GM19099 (cell line): ENCODE measurements around the gene ATG10.

ENCODE experiments used
- POLR2A ChIP-seq: IDR thresholded peaks from 3 replicates; pipeline ENCODE4 v1.6.1; 2011; ENCODE audit warnings: low read depth; ENCODE audit not compliant: insufficient read length; ENCODE audit errors: extremely low read depth

ATG10 gene

DNA sequence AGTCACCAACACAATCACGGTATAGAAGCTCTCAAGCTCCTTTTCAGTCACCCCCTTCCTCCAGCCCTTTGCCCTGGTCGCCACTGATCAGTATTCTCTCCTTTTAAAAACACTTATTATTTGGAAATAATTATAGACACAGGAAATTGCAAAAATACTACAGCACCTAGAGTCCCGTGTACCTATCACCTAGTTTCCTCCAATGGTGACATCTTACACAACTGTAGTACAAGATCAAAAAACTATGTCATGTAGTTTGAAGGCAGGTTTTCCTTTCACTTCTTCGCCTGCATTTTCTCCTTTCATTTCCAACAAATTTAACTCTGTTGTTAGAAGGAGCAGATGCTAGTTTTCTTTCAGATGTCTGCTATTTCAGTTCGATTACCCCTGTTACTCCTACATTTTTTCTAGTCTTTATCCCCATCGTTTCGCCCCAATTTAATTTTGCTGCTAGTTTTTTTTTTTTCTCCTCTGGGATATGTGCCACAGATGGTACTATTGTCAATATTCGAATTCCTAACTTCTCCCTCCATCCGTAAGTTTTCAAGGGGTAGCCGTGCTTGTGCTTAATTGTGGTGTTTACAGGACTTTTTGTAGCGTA is 612 bp upstream of the ATG10 start:
- TF ChIP-seq POLR2A: no peak

DNA sequence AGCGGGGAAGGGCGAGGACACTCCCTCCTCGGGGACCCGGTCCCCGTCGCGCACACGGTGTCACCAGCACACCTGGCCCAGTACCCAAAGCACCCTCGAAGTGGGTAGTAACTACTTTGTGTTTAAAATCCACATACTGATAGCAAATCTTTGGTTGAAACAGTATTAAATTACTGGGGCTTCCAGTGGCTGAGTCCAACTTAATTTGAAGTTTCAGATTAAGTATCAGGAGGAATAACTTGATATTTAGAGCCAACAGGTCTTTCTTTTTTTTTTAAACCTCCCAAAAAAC is 615 bp downstream of the ATG10 start:
- no peak for TF ChIP-seq POLR2A

- no peak for TF ChIP-seq POLR2A
Observed at GRCh38 chr5:81980160-81980559, 8.3 kb downstream of the ATG10 start.

- TF ChIP-seq POLR2A: no peak
Observed at GRCh38 chr5:81980598-81981260, 8.9 kb downstream of the ATG10 start.

- no peak for TF ChIP-seq POLR2A
Observed at GRCh38 chr5:81986126-81986525, 14.3 kb downstream of the ATG10 start.

- TF ChIP-seq POLR2A: no peak
Observed at GRCh38 chr5:81989204-81989603, 17.4 kb downstream of the ATG10 start.

- TF ChIP-seq POLR2A: no peak
Observed at GRCh38 chr5:81994679-81995078, 22.9 kb downstream of the ATG10 start.

GRCh38 chr5:81995407-81995806 is 23.6 kb downstream of the ATG10 start:
- TF ChIP-seq POLR2A: no peak

DNA sequence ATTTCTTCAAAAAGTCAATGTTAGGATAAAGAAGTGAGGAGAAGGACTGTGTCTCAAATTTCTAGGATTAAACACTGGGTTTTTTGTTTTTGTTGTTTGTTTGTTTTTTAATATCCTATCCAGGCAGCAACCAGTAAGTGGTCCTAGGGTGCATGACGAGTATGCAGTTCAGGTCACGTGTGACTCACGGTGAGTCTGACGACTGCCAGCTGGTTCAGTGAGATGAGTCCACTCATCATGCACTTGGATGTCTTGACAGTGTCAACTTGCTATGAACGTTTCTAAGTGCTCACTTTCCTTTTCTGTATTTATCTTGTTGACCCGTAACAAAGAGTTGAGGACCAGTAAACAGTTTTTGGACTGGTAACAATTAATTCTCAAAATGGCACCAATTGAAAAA is 32.7 kb downstream of the ATG10 start:
- no peak for TF ChIP-seq POLR2A

DNA sequence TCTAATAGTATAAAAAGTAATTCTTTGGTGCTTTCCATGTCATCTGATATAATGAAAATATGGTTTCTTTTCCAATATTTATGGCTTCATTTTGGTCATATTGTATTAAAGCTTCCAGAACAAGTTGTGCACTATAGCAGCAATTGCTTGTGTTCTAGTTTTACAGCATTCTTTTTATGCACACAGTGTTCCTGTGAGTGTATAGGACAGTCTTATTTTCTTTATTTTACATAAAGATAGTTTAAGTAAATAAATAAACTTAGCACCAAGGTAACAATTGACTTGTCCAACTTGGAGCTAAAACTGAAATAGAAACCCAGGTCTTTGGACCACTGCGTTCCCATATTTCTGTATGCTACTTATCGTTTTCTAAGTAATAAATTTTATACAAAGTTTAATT is 38.9 kb downstream of the ATG10 start:
- no peak for TF ChIP-seq POLR2A

DNA sequence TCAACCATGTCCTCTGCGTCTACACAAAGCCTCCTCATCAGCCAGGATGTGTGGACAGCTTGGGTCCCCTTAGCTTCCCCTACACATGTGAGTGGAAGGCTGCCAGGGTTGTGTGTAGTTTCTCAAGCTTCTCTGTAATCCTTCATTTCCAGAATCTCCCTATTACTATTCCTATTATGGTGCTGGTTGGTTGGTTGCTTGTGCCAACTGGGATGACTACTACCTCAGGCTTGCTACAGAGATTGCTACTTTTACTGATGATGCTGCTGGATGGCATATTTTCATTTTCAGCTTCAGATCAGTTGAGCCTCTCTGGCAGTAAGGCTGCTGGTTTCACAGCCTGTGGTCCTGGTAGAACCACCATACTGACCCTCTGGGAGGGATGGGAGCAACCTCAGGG is 39.9 kb downstream of the ATG10 start:
- TF ChIP-seq POLR2A: no peak

DNA sequence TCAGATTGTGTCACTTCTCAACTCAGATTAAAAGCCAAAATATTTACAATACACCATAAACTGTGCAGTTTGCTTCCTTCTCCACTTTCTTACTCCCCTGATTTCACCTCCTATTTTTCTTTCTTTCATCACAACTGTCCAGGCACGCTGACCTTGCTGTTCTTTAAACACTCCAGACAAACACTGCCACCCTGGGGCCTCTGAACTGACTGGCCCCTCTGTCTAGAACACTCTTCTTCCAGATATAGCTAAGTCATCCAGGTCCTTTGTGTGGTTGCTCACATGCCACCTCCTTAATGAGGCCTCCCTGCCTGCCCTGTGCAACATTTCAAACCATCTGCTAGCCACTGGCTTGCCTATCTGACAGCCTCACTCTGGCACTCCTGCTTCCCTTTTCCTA is 46.6 kb downstream of the ATG10 start:
- no peak for TF ChIP-seq POLR2A

GRCh38 chr5:82019342-82020138 is 47.7 kb downstream of the ATG10 start:
- TF ChIP-seq POLR2A: no peak

- TF ChIP-seq POLR2A: no peak
Observed at GRCh38 chr5:82022499-82022898, 50.7 kb downstream of the ATG10 start.

- no peak for TF ChIP-seq POLR2A
Observed at GRCh38 chr5:82023644-82024043, 51.8 kb downstream of the ATG10 start.
